ENCODE results near the gene RAPGEF6. TPM values are rescaled to one million over a fixed set of nuclear protein-coding genes. Genes with fewer than 3 reads are reported as not detected.
A peak's percentile ranks its signal among the peaks of the same experiment; 100 is the strongest.
"Not testable (repeated sequence)": the region's sequence is repeated elsewhere in the genome, so short reads cannot be mapped to it uniquely, and the experiment has no call there.

The RAPGEF6 gene
- 10 to 100 TPM; 15.3 to 28.3 (median 23.3) TPM for polyA plus RNA-seq (ENCODE audit: low read depth in 6 of 6)

- Mint-ChIP-seq H3K4me1 (peaks cover 27 to 43% (median 30%) of the 10 kb centered on the region in 3 donors), H3K4me3 (peak within 1 kb of the TSS in 7 of 8 donors; percentile 87 to 100 (median 98)), H3K27me3 (no peaks in the 10 kb centered on the region), H3K27ac (peak within 1 kb of the TSS in 5 of 6 donors; percentile 98 to 100 (median 99)), H3K9me3 (no peaks in the 10 kb centered on the region), H3K36me3 (no peaks in the 10 kb centered on the region)
- peak; percentile 81 to 83 for ATAC-seq (ENCODE audit: low read depth in 2 of 2)
- DNase-seq = peak; percentile 98
Measured at GRCh38 chr5:131634996-131635683, at the start of gene RAPGEF6. RAPGEF6 (minus strand) TSS chr5:131635229; CDS start chr5:131635030, 199 bp downstream.

- peak overlapping the region in 1 of 6 donors; percentile 15 for H3K27ac Mint-ChIP-seq
- H3K9me3 Mint-ChIP-seq = peaks cover 0 to 4% (median 0%) of the 10 kb centered on the region in 7 donors
- ATAC-seq (ENCODE audit: low read depth in 2 of 2) = no peak
- DNase-seq = no peak
- peaks cover 8 to 19% of the 10 kb centered on the region in 2 donors for H3K36me3 Mint-ChIP-seq
- peaks cover 10 to 17% (median 13%) of the 10 kb centered on the region in 3 donors for H3K4me1 Mint-ChIP-seq
- H3K4me3 Mint-ChIP-seq = no peak overlapping the region
- no peaks in the 10 kb centered on the region for H3K27me3 Mint-ChIP-seq
Measured at GRCh38 chr5:131684595-131684994, 49.6 kb upstream of the RAPGEF6 start.

GRCh38 chr5:131684051-131684450 is 49.0 kb upstream of the RAPGEF6 start:
- H3K36me3 Mint-ChIP-seq = peaks cover 7 to 18% of the 10 kb centered on the region in 2 donors
- no peaks in the 10 kb centered on the region for H3K27me3 Mint-ChIP-seq
- no peak for ATAC-seq (ENCODE audit: low read depth in 2 of 2)
- H3K4me3 Mint-ChIP-seq = peak overlapping the region in 1 of 8 donors; percentile 47
- no peaks in the 10 kb centered on the region for H3K9me3 Mint-ChIP-seq
- H3K4me1 Mint-ChIP-seq = peaks cover 10 to 17% (median 13%) of the 10 kb centered on the region in 3 donors
- H3K27ac Mint-ChIP-seq = peak overlapping the region in 2 of 6 donors; percentile 9 to 82
- DNase-seq = no peak

- peak; percentile 55 to 71 for ATAC-seq (ENCODE audit: low read depth in 2 of 2)
- Mint-ChIP-seq H3K9me3 (no peaks in the 10 kb centered on the region), H3K36me3 (peaks cover 10 to 12% of the 10 kb centered on the region in 2 donors), H3K4me3 (peak overlapping the region in 7 of 8 donors; percentile 5 to 82 (median 55)), H3K27ac (peak overlapping the region; percentile 5 to 89 (median 70)), H3K4me1 (peaks cover 10 to 17% (median 13%) of the 10 kb centered on the region in 3 donors), H3K27me3 (no peaks in the 10 kb centered on the region)
- DNase-seq = no peak
Measured at GRCh38 chr5:131682826-131683225, 47.8 kb upstream of the RAPGEF6 start.

- Mint-ChIP-seq H3K36me3 (peaks cover 16 to 18% of the 10 kb centered on the region in 2 donors), H3K27me3 (no peaks in the 10 kb centered on the region), H3K4me3 (peak overlapping the region in 1 of 8 donors; percentile 13), H3K4me1 (peaks cover 10 to 17% (median 13%) of the 10 kb centered on the region in 3 donors), H3K27ac (peak overlapping the region in 3 of 6 donors; percentile 57 to 89 (median 87)), H3K9me3 (no peaks in the 10 kb centered on the region)
- ATAC-seq (ENCODE audit: low read depth in 2 of 2) (no peak), DNase-seq (no peak)
Measured at GRCh38 chr5:131682175-131682574, 47.1 kb upstream of the RAPGEF6 start.

GRCh38 chr5:131679911-131680310 is 44.9 kb upstream of the RAPGEF6 start:
- no peak for ATAC-seq (ENCODE audit: low read depth in 2 of 2)

GRCh38 chr5:131678273-131678672 is 43.2 kb upstream of the RAPGEF6 start:
- H3K4me3 Mint-ChIP-seq; H3K27ac Mint-ChIP-seq; DNase-seq; H3K9me3 Mint-ChIP-seq; H3K27me3 Mint-ChIP-seq; ATAC-seq (ENCODE audit: low read depth in 2 of 2): not testable (repeated sequence)
- H3K4me1 Mint-ChIP-seq = peaks cover 12 to 25% (median 13%) of the 10 kb centered on the region in 3 donors
- peaks cover 32 to 39% of the 10 kb centered on the region in 2 donors for H3K36me3 Mint-ChIP-seq

More at GRCh38 chr5:131679911-131680310, 44.9 kb upstream of the RAPGEF6 start:
- Mint-ChIP-seq H3K4me3 (no peak overlapping the region), H3K9me3 (no peaks in the 10 kb centered on the region), H3K27ac (no peak overlapping the region), H3K36me3 (peaks cover 29 to 37% of the 10 kb centered on the region in 2 donors), H3K4me1 (peaks cover 10 to 21% (median 16%) of the 10 kb centered on the region in 3 donors), H3K27me3 (no peaks in the 10 kb centered on the region)
- DNase-seq = no peak

GRCh38 chr5:131677115-131677514 is 42.1 kb upstream of the RAPGEF6 start:
- Mint-ChIP-seq H3K9me3 (no peaks in the 10 kb centered on the region), H3K27me3 (no peaks in the 10 kb centered on the region), H3K4me1 (peaks cover 5 to 14% (median 12%) of the 10 kb centered on the region in 3 donors), H3K27ac (peak overlapping the region in 1 of 6 donors; percentile 46), H3K36me3 (peaks cover 36 to 44% of the 10 kb centered on the region in 2 donors), H3K4me3 (no peak overlapping the region)
- ATAC-seq (ENCODE audit: low read depth in 2 of 2) = no peak
- DNase-seq = no peak

GRCh38 chr5:131672776-131673175 is 37.7 kb upstream of the RAPGEF6 start:
- Mint-ChIP-seq H3K9me3 (no peaks in the 10 kb centered on the region), H3K4me3 (no peak overlapping the region), H3K27ac (peak overlapping the region in 4 of 6 donors; percentile 54 to 71 (median 66)), H3K4me1 (peaks cover 5 to 14% (median 11%) of the 10 kb centered on the region in 3 donors), H3K36me3 (peaks cover 32 to 60% of the 10 kb centered on the region in 2 donors), H3K27me3 (no peaks in the 10 kb centered on the region)
- ATAC-seq (ENCODE audit: low read depth in 2 of 2) (no peak), DNase-seq (no peak)

GRCh38 chr5:131671994-131672655 is 37.1 kb upstream of the RAPGEF6 start:
- Mint-ChIP-seq H3K9me3 (no peaks in the 10 kb centered on the region), H3K27me3 (no peaks in the 10 kb centered on the region), H3K27ac (peak overlapping the region in 5 of 6 donors; percentile 54 to 91 (median 70)), H3K4me3 (no peak overlapping the region), H3K36me3 (peaks cover 25 to 57% of the 10 kb centered on the region in 2 donors), H3K4me1 (peaks cover 5 to 14% (median 11%) of the 10 kb centered on the region in 3 donors)
- no peak for ATAC-seq (ENCODE audit: low read depth in 2 of 2)
- DNase-seq = no peak

- no peak for ATAC-seq (ENCODE audit: low read depth in 2 of 2)
- H3K4me1 Mint-ChIP-seq = peaks cover 5 to 14% (median 11%) of the 10 kb centered on the region in 3 donors
Measured at GRCh38 chr5:131671409-131671808, 36.4 kb upstream of the RAPGEF6 start.

GRCh38 chr5:131664929-131665328 is 29.9 kb upstream of the RAPGEF6 start:
- Mint-ChIP-seq H3K27ac (no peak overlapping the region), H3K9me3 (peaks cover 0 to 23% (median 10%) of the 10 kb centered on the region in 7 donors), H3K27me3 (no peaks in the 10 kb centered on the region), H3K36me3 (peaks cover 23 to 42% of the 10 kb centered on the region in 2 donors), H3K4me3 (no peak overlapping the region), H3K4me1 (peaks cover 0 to 5% (median 0%) of the 10 kb centered on the region in 3 donors)
- no peak for ATAC-seq (ENCODE audit: low read depth in 2 of 2)
- no peak for DNase-seq

More at GRCh38 chr5:131671409-131671808, 36.4 kb upstream of the RAPGEF6 start:
- no peaks in the 10 kb centered on the region for H3K9me3 Mint-ChIP-seq
- peak overlapping the region in 3 of 6 donors; percentile 29 to 70 (median 56) for H3K27ac Mint-ChIP-seq
- DNase-seq = no peak
- no peaks in the 10 kb centered on the region for H3K27me3 Mint-ChIP-seq
- no peak overlapping the region for H3K4me3 Mint-ChIP-seq
- peaks cover 22 to 49% of the 10 kb centered on the region in 2 donors for H3K36me3 Mint-ChIP-seq

GRCh38 chr5:131661933-131662332 is 26.9 kb upstream of the RAPGEF6 start:
- H3K9me3 Mint-ChIP-seq = peaks cover 0 to 26% (median 16%) of the 10 kb centered on the region in 7 donors
- DNase-seq (no peak), ATAC-seq (ENCODE audit: low read depth in 2 of 2) (no peak)
- no peak overlapping the region for H3K4me3 Mint-ChIP-seq
- peaks cover 0 to 5% (median 0%) of the 10 kb centered on the region in 3 donors for H3K4me1 Mint-ChIP-seq
- peaks cover 35 to 36% of the 10 kb centered on the region in 2 donors for H3K36me3 Mint-ChIP-seq
- no peaks in the 10 kb centered on the region for H3K27me3 Mint-ChIP-seq
- H3K27ac Mint-ChIP-seq = no peak overlapping the region
